GM12878 (cell line): ENCODE data around the gene VTI1A. TPM values are rescaled to one million over a fixed set of nuclear protein-coding genes. Genes with fewer than 3 reads are reported as not detected.

Source experiments
- ATF3 ChIP-seq: IDR thresholded peaks from 2 replicates; pipeline ENCODE4 v1.6.1; 2011; ENCODE audit warnings: low read depth, mild to moderate bottlenecking, low read length, moderate library complexity, borderline replicate concordance; ENCODE audit errors: extremely low read depth
- ATF7 ChIP-seq: fragments of 450-650 bp; IDR thresholded peaks from 2 replicates; pipeline ENCODE4 v1.6.1; 2016; ENCODE audit warnings: low read depth, mild to moderate bottlenecking
- CBX5 ChIP-seq: sonication (generic); IDR thresholded peaks from 2 replicates; pipeline ENCODE4 v1.6.1; 2016; ENCODE audit warnings: low read depth, moderate library complexity, mild to moderate bottlenecking, inconsistent platforms
- CREB1 ChIP-seq: IDR thresholded peaks from 2 replicates; pipeline ENCODE4 v1.6.1; 2012; ENCODE audit warnings: low read depth, mild to moderate bottlenecking, inconsistent platforms
- EED ChIP-seq: sonication (generic); IDR thresholded peaks from 2 replicates; pipeline ENCODE4 v1.6.1; 2016; ENCODE audit warnings: antibody characterized with exemption, low read depth
- IKZF2 ChIP-seq, 2 experiments: fragments of 450-650 bp; IDR thresholded peaks; 2 replicates each; pipeline ENCODE4 v1.6.1; 2017; ENCODE audit warnings: mild to moderate bottlenecking in 2 of 2, moderate library complexity in 2 of 2
- JUND ChIP-seq: IDR thresholded peaks from 2 replicates; pipeline ENCODE4 v1.6.1; 2012; ENCODE audit warnings: low read depth, mild to moderate bottlenecking, low read length, improper control_type of control experiment, moderate library complexity
- KAT2A ChIP-seq: conservative IDR thresholded peaks from 2 replicates; pipeline ENCODE4 v1.6.1; 2011; ENCODE audit warnings: low read depth, low read length; ENCODE audit not compliant: control insufficient read depth
- MTA3 ChIP-seq: IDR thresholded peaks from 2 replicates; pipeline ENCODE4 v1.6.1; 2012; ENCODE audit warnings: low read length, inconsistent platforms, borderline replicate concordance
- MYB ChIP-seq: fragments of 150-350 bp; IDR thresholded peaks from 2 replicates; pipeline ENCODE4 v1.6.1; 2014; ENCODE audit warnings: mild to moderate bottlenecking, low read depth, low read length, borderline replicate concordance
- NBN ChIP-seq: fragments of 450-650 bp; IDR thresholded peaks from 2 replicates; pipeline ENCODE4 v1.6.1; 2016
- NFXL1 ChIP-seq: fragments of 450-650 bp; IDR thresholded peaks from 2 replicates; pipeline ENCODE4 v1.6.1; 2017; ENCODE audit warnings: antibody characterized with exemption, mild to moderate bottlenecking, borderline replicate concordance
- PAX8 ChIP-seq: fragments of 450-650 bp; IDR thresholded peaks from 2 replicates; pipeline ENCODE4 v1.6.1; 2017; ENCODE audit warnings: mild to moderate bottlenecking, moderate library complexity
- POU2F2 ChIP-seq: IDR thresholded peaks from 3 replicates; pipeline ENCODE4 v1.6.1; 2011; ENCODE audit warnings: low read depth, mild to moderate bottlenecking, low read length, borderline replicate concordance
- RB1 ChIP-seq: fragments of 450-650 bp; formaldehyde crosslinking; IDR thresholded peaks from 2 replicates; pipeline ENCODE4 v1.6.1; 2017; ENCODE audit warnings: mild to moderate bottlenecking, borderline replicate concordance
- SMAD1 ChIP-seq: fragments of 450-650 bp; IDR thresholded peaks from 2 replicates; pipeline ENCODE4 v1.6.1; 2018; ENCODE audit warnings: mild to moderate bottlenecking, low read depth; ENCODE audit not compliant: partially characterized antibody
- STAT1 ChIP-seq: fragments of 450-650 bp; conservative IDR thresholded peaks from 2 replicates; pipeline ENCODE4 v1.6.1; 2014; ENCODE audit warnings: antibody characterized with exemption, mild to moderate bottlenecking
- STAT3 ChIP-seq: IDR thresholded peaks from 2 replicates; pipeline ENCODE4 v1.6.1; 2011; ENCODE audit warnings: low read depth, low read length, improper control_type of control experiment
- ZBTB33 ChIP-seq: fragments of 450-650 bp; IDR thresholded peaks from 2 replicates; pipeline ENCODE4 v1.6.1; 2017; ENCODE audit warnings: mild to moderate bottlenecking
- ZNF207 ChIP-seq: fragments of 450-650 bp; IDR thresholded peaks from 2 replicates; pipeline ENCODE4 v1.6.1; 2014; ENCODE audit warnings: antibody characterized with exemption, mild to moderate bottlenecking, borderline replicate concordance
- ZNF592 ChIP-seq: fragments of 450-650 bp; IDR thresholded peaks from 2 replicates; pipeline ENCODE4 v1.6.1; 2017; ENCODE audit warnings: mild to moderate bottlenecking, moderate library complexity
- polyA plus RNA-seq, 11 experiments: library from polyadenylated mRNA; depleted of rRNA in 4 of 11; unstranded in 6 of 11; stranded (reverse) in 5 of 11; fragments of >200 nt; fragmentation: Nextera tagmentation in 4 of 11; fragmentation: Illumina TruSeq in 1 of 11; extraction: Ambion mirVana in 4 of 11; extraction: Trizol in 1 of 11; gene quantifications; 1 replicate in 1 of 11; 2 replicates in 10 of 11; pipeline versions ENCODE4 v1.2.1 to v1.2.3, GENCODE V29; 2011 to 2016; ENCODE audit warnings: inconsistent platforms in 2 of 11, missing spikeins in 2 of 11, low read depth in 1 of 11
- total RNA-seq, 4 experiments: library from RNA; depleted of rRNA in 3 of 4; stranded (reverse); fragments of >200 nt in 3 of 4; fragmentation: Illumina TruSeq in 1 of 4; extraction: Trizol in 1 of 4; gene quantifications; 2 replicates each; pipeline versions ENCODE4 v1.2.1 to v1.2.3, GENCODE V29; 2013 to 2021
- TF ChIP-seq, protein P1 (sequence below): IDR thresholded peaks from 2 replicates; pipeline ENCODE4 v1.6.1; 2011; ENCODE audit warnings: low read depth, low read length, improper control_type of control experiment, borderline replicate concordance
- TF ChIP-seq, protein P2 (sequence below): IDR thresholded peaks from 2 replicates; pipeline ENCODE4 v1.6.1; 2012; ENCODE audit warnings: low read depth, low read length, improper control_type of control experiment
- TF ChIP-seq, protein P3 (sequence below): fragments of 450-650 bp; IDR thresholded peaks from 2 replicates; pipeline ENCODE4 v1.6.1; 2017; ENCODE audit warnings: low read depth, mild to moderate bottlenecking, moderate library complexity

Gene VTI1A
- total and polyA plus RNA-seq, 10 of the 15 experiments (the other 5 are each of a cell fraction or from before 2014, with no cell fraction given), result 12.4 to 43.2 (median 27.5) TPM

DNA sequence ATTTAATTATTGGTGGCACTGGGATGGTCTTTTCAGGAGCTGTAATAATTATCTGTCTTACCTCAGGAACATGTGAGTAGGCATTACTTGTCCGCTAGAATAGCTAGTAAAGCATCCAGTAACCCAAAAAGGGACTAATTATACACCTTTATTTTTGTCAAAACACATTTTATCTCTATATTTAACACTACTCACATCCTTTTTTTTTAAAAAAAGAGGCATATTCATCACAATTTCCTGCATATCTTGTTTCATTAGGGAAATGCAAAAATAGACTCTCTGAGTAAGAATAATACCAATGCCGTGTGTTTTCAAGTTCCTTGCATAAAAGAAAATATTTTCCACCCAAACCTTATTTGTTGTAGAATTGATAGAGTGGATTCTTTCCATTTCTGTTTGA is 99.5 kb downstream of the VTI1A start (continued):
- TF ChIP-seq ATF7, result no peak
- TF ChIP-seq ZNF207, result no peak
- no peak for TF ChIP-seq STAT1
- no peak for TF ChIP-seq NBN
- no peak for TF ChIP-seq MYB
- no peak for TF ChIP-seq PAX8
- no peak for TF ChIP-seq POU2F2
- no peak for TF ChIP-seq EED
- TF ChIP-seq ZNF592, result no peak
- TF ChIP-seq NFXL1, result no peak
- TF ChIP-seq CBX5, result peak; percentile 63; the same call in 1 of the 2 replicates
- no peak for TF ChIP-seq ATF3
- TF ChIP-seq SMAD1, result no peak
- no peak for TF ChIP-seq STAT3
- no peak for TF ChIP-seq IKZF2 (IDR thresholded peaks at IDR 0.05)
- peak; percentile 83; the same call in 1 of the 2 replicates for TF ChIP-seq MTA3
- TF ChIP-seq ZBTB33, result no peak
- peak; percentile 22; the same call in 1 of the 2 replicates for TF ChIP-seq CREB1
- TF ChIP-seq, protein P1, sequence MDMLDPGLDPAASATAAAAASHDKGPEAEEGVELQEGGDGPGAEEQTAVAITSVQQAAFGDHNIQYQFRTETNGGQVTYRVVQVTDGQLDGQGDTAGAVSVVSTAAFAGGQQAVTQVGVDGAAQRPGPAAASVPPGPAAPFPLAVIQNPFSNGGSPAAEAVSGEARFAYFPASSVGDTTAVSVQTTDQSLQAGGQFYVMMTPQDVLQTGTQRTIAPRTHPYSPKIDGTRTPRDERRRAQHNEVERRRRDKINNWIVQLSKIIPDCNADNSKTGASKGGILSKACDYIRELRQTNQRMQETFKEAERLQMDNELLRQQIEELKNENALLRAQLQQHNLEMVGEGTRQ, result no peak
- TF ChIP-seq, protein P2, sequence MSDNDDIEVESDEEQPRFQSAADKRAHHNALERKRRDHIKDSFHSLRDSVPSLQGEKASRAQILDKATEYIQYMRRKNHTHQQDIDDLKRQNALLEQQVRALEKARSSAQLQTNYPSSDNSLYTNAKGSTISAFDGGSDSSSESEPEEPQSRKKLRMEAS, result no peak
- TF ChIP-seq KAT2A, result no peak
- no peak for TF ChIP-seq RB1
- TF ChIP-seq, protein P3, sequence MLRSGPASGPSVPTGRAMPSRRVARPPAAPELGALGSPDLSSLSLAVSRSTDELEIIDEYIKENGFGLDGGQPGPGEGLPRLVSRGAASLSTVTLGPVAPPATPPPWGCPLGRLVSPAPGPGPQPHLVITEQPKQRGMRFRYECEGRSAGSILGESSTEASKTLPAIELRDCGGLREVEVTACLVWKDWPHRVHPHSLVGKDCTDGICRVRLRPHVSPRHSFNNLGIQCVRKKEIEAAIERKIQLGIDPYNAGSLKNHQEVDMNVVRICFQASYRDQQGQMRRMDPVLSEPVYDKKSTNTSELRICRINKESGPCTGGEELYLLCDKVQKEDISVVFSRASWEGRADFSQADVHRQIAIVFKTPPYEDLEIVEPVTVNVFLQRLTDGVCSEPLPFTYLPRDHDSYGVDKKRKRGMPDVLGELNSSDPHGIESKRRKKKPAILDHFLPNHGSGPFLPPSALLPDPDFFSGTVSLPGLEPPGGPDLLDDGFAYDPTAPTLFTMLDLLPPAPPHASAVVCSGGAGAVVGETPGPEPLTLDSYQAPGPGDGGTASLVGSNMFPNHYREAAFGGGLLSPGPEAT, result no peak
- TF ChIP-seq JUND, result no peak
